ENCODE measurements around the gene GOLT1A. TPM values are rescaled to one million over a fixed set of nuclear protein-coding genes. Genes with fewer than 3 reads are reported as not detected.

Gene GOLT1A
- polyA plus RNA-seq, 3 donors: not detected

GRCh38 chr1:204191456-204191855, 22.3 kb downstream of the GOLT1A start:
- Histone ChIP-seq H3K79me2 (ENCODE audit: insufficient read depth, low read length) (no peaks in the 10 kb centered on the region), H3K36me3 (replicated peaks in 1 of 2; ENCODE audit: control insufficient read depth in 1 of 2, insufficient read depth in 2 of 2, low read length in 2 of 2) (no peaks in the 10 kb centered on the region), H3K4me1 (ENCODE audit: control insufficient read depth in 1 of 2, insufficient read depth in 2 of 2, low read length in 2 of 2) (peaks cover 12% of the 10 kb centered on the region in 2 donors), H3K27ac (ENCODE audit: low read depth in 1 of 2, low read length in 2 of 2) (no peak overlapping the region), H4K20me1 (ENCODE audit: insufficient read depth, low read length) (no peaks in the 10 kb centered on the region), H3K9ac (ENCODE audit: insufficient read depth, low read length, poor library complexity, severe bottlenecking) (no peak overlapping the region), H3K9me3 (replicated peaks in 1 of 2; ENCODE audit: control insufficient read depth in 1 of 2, insufficient read depth in 1 of 2, low read length in 2 of 2) (no peaks in the 10 kb centered on the region), H3K4me3 (replicated peaks in 1 of 3; ENCODE audit: low read depth in 2 of 3, low read length in 3 of 3) (no peak overlapping the region), H3K27me3 (ENCODE audit: control insufficient read depth in 2 of 2, insufficient read depth in 2 of 2, low read length in 2 of 2) (peaks cover 5 to 46% of the 10 kb centered on the region in 2 donors), H2AFZ (ENCODE audit: insufficient read depth, low read depth, low read length, poor library complexity, severe bottlenecking) (no peak overlapping the region), H3K4me2 (replicated peaks; ENCODE audit: extremely low read depth, low read length, poor library complexity, severe bottlenecking) (no peak overlapping the region)
- intact Hi-C loops (cut with micrococcal nuclease): no loop called here
- H3K9me3 Mint-ChIP-seq: peaks cover 0 to 2% (median 0%) of the 10 kb centered on the region in 7 donors
- H3K4me3 Mint-ChIP-seq: no peak overlapping the region
- peaks cover 15% of the 10 kb centered on the region for H3K4me1 Mint-ChIP-seq
- WGBS (ENCODE audit: insufficient coverage): 100% methylated on average over 3 of the region's 7 CpGs
- peak overlapping the region in 2 of 7 donors; percentile 7 for H3K27ac Mint-ChIP-seq
- H3K27me3 Mint-ChIP-seq (ENCODE audit: low read depth in 3 of 3): peaks cover 44 to 56% (median 52%) of the 10 kb centered on the region in 3 donors
- no peaks in the 10 kb centered on the region for H3K36me3 Mint-ChIP-seq
- no peak for TF ChIP-seq CTCF (IDR thresholded peaks at IDR 0.05)
- no peak for DNase-seq

DNA sequence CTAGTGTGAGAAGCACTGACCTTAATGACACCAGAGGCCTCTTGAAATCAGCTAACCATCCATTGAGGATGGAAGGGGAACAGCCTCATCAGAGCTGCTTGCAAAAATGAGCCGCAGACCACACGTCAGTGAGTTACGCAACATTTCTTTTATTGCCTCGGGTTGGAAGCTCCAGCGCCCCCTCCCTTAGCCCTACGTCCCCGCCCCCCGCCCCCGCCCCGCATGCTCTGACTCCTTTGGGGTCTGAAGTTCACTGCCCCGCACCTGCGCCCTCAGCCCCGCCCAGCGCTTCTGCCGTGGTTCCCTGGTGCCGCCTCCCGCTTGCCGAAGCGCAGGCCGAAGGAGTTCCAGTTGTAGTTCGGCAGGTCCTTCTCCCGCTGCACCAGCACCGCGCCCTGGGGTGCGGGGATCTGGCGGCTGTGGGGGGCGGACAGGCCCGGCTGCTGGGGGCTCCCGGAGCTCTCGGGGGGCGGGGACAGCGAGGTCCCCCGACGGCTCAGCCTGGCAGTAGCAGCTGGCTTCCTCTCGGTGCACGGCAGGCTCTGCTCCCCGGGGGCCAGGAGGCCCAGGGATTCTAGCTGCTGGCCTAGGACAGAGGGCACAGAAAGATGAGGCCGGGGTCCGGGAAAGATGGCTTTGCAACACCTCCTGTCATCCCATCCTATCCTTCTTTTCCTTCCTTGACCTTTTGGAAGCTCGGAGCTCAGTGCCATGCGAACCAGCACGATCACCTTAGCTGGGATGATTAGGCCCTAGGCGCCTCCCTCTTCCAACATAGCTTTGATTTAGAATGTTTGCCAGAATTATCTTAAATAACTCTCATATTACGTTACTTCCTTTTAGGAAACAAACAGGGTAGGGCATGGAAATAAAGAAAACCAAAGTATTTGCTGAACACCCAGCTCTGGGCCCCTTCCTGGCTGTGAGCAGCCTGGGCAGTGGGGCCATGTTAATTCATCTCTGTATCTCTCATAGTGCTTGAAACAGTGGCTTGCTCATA, 23.3 kb downstream of the GOLT1A start:
- peak overlapping the region; percentile 73 for H3K4me2 ChIP-seq (replicated peaks; ENCODE audit: extremely low read depth, low read length, poor library complexity, severe bottlenecking)
- peak; percentile 35 to 78 (median 63) for DNase-seq
- Mint-ChIP-seq H3K27me3 (ENCODE audit: low read depth in 3 of 3) (peaks cover 48 to 54% (median 52%) of the 10 kb centered on the region in 3 donors), H3K36me3 (no peaks in the 10 kb centered on the region), H3K4me1 (peaks cover 15% of the 10 kb centered on the region), H3K27ac (peak overlapping the region in 1 of 7 donors; percentile 57), H3K4me3 (peak overlapping the region; percentile 61 to 68), H3K9me3 (peaks cover 0 to 2% (median 0%) of the 10 kb centered on the region in 7 donors)
- H3K27ac ChIP-seq (ENCODE audit: low read depth in 1 of 2, low read length in 2 of 2): no peak overlapping the region
- peaks cover 5 to 46% of the 10 kb centered on the region in 2 donors for H3K27me3 ChIP-seq (ENCODE audit: control insufficient read depth in 2 of 2, insufficient read depth in 2 of 2, low read length in 2 of 2)
- H4K20me1 ChIP-seq (ENCODE audit: insufficient read depth, low read length): no peaks in the 10 kb centered on the region
- peak overlapping the region; percentile 43 for H3K9ac ChIP-seq (ENCODE audit: insufficient read depth, low read length, poor library complexity, severe bottlenecking)
- 1% methylated on average over 26 of the region's 44 CpGs for WGBS (ENCODE audit: insufficient coverage)
- no peaks in the 10 kb centered on the region for H3K9me3 ChIP-seq (replicated peaks in 1 of 2; ENCODE audit: control insufficient read depth in 1 of 2, insufficient read depth in 1 of 2, low read length in 2 of 2)
- peak overlapping the region in 2 of 3 experiments; percentile 33 to 63 for H3K4me3 ChIP-seq (replicated peaks in 1 of 3; ENCODE audit: low read depth in 2 of 3, low read length in 3 of 3)
- peaks cover 12% of the 10 kb centered on the region in 2 donors for H3K4me1 ChIP-seq (ENCODE audit: control insufficient read depth in 1 of 2, insufficient read depth in 2 of 2, low read length in 2 of 2)
- peak overlapping the region; percentile 75 for H2AFZ ChIP-seq (ENCODE audit: insufficient read depth, low read depth, low read length, poor library complexity, severe bottlenecking)
- H3K36me3 ChIP-seq (replicated peaks in 1 of 2; ENCODE audit: control insufficient read depth in 1 of 2, insufficient read depth in 2 of 2, low read length in 2 of 2): no peaks in the 10 kb centered on the region
- TF ChIP-seq CTCF (IDR thresholded peaks at IDR 0.05): no peak
- H3K79me2 ChIP-seq (ENCODE audit: insufficient read depth, low read length): no peaks in the 10 kb centered on the region
- intact Hi-C loops (cut with micrococcal nuclease): no loop called here
